Panc1 (cell line): Measurements from ENCODE around the gene MYO1H. TPM values are rescaled to one million over a fixed set of nuclear protein-coding genes. Genes with fewer than 3 reads are reported as not detected.

Experiments used
- ATAC-seq: fragments of 200-7000 bp; cut with Tn5 transposase; 2 replicates; pipeline ENCODE4 v1.9.1; 2020; ENCODE audit warnings: mild to moderate bottlenecking, moderate library complexity
- BruUV-seq: library from RNA; stranded (reverse); fragments of 400-500 nt; replicated peaks from 2 replicates; lab custom pipeline; 2021; lab: Mats Ljungman, UMichigan
- CTCF ChIA-PET: fragments of 300-600 bp; sonication (Branson Sonifier 250); formaldehyde crosslinking; loops from one replicate; lab custom pipeline; 2022; ENCODE audit warnings: antibody characterized with exemption; lab: Charles Lee
- POLR2A ChIA-PET: fragments of 300-600 bp; sonication (Branson Sonifier 250); formaldehyde crosslinking; loops from one replicate; lab custom pipeline; 2022; ENCODE audit warnings: antibody characterized with exemption; lab: Charles Lee
- DNase-seq: peaks from one replicate; pipeline ENCODE4 v3.0.0-alpha.2; 2010; ENCODE audit warnings: low read depth, low spot score
- H3K27ac ChIP-seq: 2 replicates; pipeline ENCODE4 v1.5.1; 2011; ENCODE audit warnings: mild to moderate bottlenecking, low read length, inconsistent platforms
- H3K27me3 ChIP-seq: fragments of 200-500 bp; sonication (Bioruptor generic); 2 replicates; pipeline ENCODE4 v1.6.0; 2014; ENCODE audit warnings: low read length, inconsistent platforms; ENCODE audit not compliant: control insufficient read depth, insufficient read depth
- H3K36me3 ChIP-seq: fragments of 200-500 bp; sonication (Bioruptor generic); 2 replicates; pipeline ENCODE4 v1.5.1; 2014; ENCODE audit warnings: inconsistent platforms, mild to moderate bottlenecking, low read length, moderate library complexity; ENCODE audit not compliant: control insufficient read depth, insufficient read depth
- H3K4me1 ChIP-seq: 2 replicates; pipeline ENCODE4 v1.5.1; 2011; ENCODE audit warnings: inconsistent platforms, mild to moderate bottlenecking, low read length, moderate library complexity; ENCODE audit not compliant: control insufficient read depth, insufficient read depth
- H3K4me3 ChIP-seq, 2 experiments: 2 replicates each; pipeline ENCODE4 v1.5.1; 2011 to 2012; ENCODE audit warnings: low read depth in 2 of 2, low read length in 2 of 2, mild to moderate bottlenecking in 2 of 2, inconsistent platforms in 1 of 2, moderate library complexity in 1 of 2
- H3K9me3 ChIP-seq: fragments of 200-500 bp; sonication (Bioruptor generic); 2 replicates; pipeline ENCODE4 v1.5.1; 2014; ENCODE audit warnings: low read depth, mild to moderate bottlenecking, inconsistent platforms, low read length, moderate library complexity; ENCODE audit not compliant: control insufficient read depth, insufficient read depth
- CTCF ChIP-seq: fragments of 450-650 bp; IDR thresholded peaks from 2 replicates; pipeline ENCODE4 v1.5.1; 2017; ENCODE audit warnings: mild to moderate bottlenecking
- POLR2AphosphoS5 ChIP-seq: IDR thresholded peaks from 2 replicates; pipeline ENCODE4 v1.6.1; 2012; ENCODE audit warnings: mild to moderate bottlenecking, low read depth, low read length, moderate library complexity
- REST ChIP-seq, 2 experiments: IDR thresholded peaks; 2 replicates each; pipeline ENCODE4 v1.6.1; 2011 to 2012; ENCODE audit warnings: low read depth in 2 of 2, control low read depth in 1 of 2, low read length in 1 of 2, mild to moderate bottlenecking in 1 of 2, moderate library complexity in 1 of 2; ENCODE audit not compliant: insufficient read depth in 1 of 2
- SIN3A ChIP-seq: IDR thresholded peaks from 2 replicates; pipeline ENCODE4 v1.6.1; 2012; ENCODE audit warnings: low read depth, mild to moderate bottlenecking, low read length, moderate library complexity, borderline replicate concordance; ENCODE audit not compliant: insufficient read depth
- TCF7L2 ChIP-seq: IDR thresholded peaks from 2 replicates; pipeline ENCODE4 v1.6.1; 2011; ENCODE audit warnings: mild to moderate bottlenecking, low read depth, low read length, inconsistent platforms
- in situ Hi-C: cut with HindIII; loops from 2 replicates; pipeline ENCODE4 v1.10.0; 2016; ENCODE audit warnings: low sequenced_read_pairs, low pct_unique_long_range_greater_than_20kb
- intact Hi-C: fragments of 100-400 bp; cut with micrococcal nuclease; formaldehyde crosslinking; loops from one replicate; pipeline ENCODE4 v1.10.0; 2022; ENCODE audit not compliant: unreplicated experiment
- total RNA-seq: library from RNA; stranded (reverse); gene quantifications from one replicate; pipeline ENCODE4 v1.2.1, GENCODE V29; 2021; ENCODE audit not compliant: unreplicated experiment

The MYO1H gene
- total RNA-seq, 1 experiment from 2014 or later, result not detected

- Histone ChIP-seq H3K27me3 (no peaks in the 10 kb centered on the region), H3K36me3 (peaks cover 13% of the 10 kb centered on the region; the same call in 1 of the 2 replicates), H3K27ac (no peak overlapping the region), H3K4me3 (no peak overlapping the region), H3K9me3 (0 out of 2 replicates have a peak, but pooled peaks cover 3% of the 10 kb centered on the region), H3K4me1 (no peaks in the 10 kb centered on the region)
- TF ChIP-seq POLR2AphosphoS5 (no peak), SIN3A (no peak), TCF7L2 (no peak), REST (IDR thresholded peaks at IDR 0.05; ENCODE audit: insufficient read depth in 1 of 2, low read depth in 2 of 2, low read length in 1 of 2) (no peak), CTCF (no peak)
- POLR2A ChIA-PET, result interaction anchor here (0.6 kb wide), 1 partner anchor 12 kb away, joined by 4 read pairs; no protein-coding TSS in a partner anchor
- in situ Hi-C loops, result no loop called here
- DNase-seq, result no peak
- intact Hi-C loops, result no loop called here
- BruUV-seq, result no TSS peak
- CTCF ChIA-PET, result no interaction called here
- no peak for ATAC-seq
Measured at GRCh38 chr12:109493090-109493489, 145.4 kb downstream of the MYO1H start.

DNA sequence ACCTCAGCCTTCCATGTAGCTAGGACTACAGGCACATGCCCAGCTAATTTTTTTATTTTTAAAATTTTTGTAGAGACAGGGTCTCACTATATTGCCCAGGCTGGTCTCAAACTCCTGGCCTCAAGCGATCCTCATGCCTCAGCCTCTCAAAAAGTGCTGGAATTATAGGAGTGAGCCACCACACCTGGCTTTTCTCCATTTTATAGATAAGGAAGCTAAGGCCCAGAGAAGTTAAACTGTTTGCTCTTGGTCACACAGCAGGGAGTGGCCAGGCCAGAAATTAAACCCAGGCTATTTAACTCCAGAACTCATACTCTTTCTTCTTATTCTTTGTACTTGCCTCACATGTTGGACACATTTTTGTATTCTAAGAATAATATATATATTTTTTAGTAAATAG, 146.2 kb downstream of the MYO1H start:
- ChIA-PET CTCF (no interaction called here), POLR2A (interaction anchor here (0.6 kb wide), 1 partner anchor 13 kb away, joined by 4 read pairs; no protein-coding TSS in a partner anchor)
- Histone ChIP-seq H3K36me3 (peaks cover 10% of the 10 kb centered on the region; the same call in 1 of the 2 replicates), H3K4me3 (no peak overlapping the region), H3K27ac (no peak overlapping the region), H3K4me1 (no peaks in the 10 kb centered on the region), H3K9me3 (0 out of 2 replicates have a peak, but pooled peaks cover 3% of the 10 kb centered on the region), H3K27me3 (no peaks in the 10 kb centered on the region)
- no TSS peak for BruUV-seq
- DNase-seq (no peak), ATAC-seq (no peak)
- TF ChIP-seq CTCF (no peak), REST (IDR thresholded peaks at IDR 0.05; ENCODE audit: insufficient read depth in 1 of 2, low read depth in 2 of 2, low read length in 1 of 2) (no peak), SIN3A (no peak), TCF7L2 (no peak), POLR2AphosphoS5 (no peak)
- intact Hi-C loops, result no loop called here
- in situ Hi-C loops, result no loop called here
